A204.1 (cell line): ENCODE results near the gene SLC39A1.

Experiments
- FAIRE-seq: peaks from 2 replicates; lab custom pipeline; 2012; peaks lifted over from hg19 to GRCh38; lab: Jason Lieb, UNC

Gene SLC39A1

DNA sequence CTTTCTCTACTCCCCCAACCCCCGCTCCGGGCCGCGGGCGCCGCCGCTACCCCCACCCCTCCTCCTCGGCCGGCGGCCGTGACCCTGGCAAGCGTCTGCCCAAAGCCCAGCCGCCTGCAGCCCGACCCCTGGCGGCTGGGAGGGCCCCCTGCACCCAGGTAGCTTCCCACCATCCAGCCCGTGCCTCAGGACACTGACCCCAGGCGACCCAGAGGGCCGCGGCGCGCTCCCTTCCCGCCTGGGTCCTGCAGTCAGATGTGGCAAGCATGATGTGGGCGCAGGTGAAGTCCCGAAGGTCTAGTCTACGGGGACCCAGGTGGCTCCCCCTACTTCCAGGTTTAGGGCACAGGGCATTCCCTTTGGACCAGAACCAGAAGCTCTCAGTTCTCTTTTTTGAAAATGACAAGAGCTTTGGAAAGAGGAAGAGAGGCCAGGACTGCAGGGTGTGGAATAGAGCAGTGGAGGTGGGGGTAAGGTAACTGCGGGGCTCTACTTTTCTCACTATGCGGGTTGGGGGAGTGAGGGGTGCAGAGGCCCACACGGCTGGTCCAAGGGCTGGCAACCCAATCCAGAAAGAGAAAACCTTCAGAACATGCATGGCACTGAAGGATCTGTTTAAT, 16.6 kb downstream of the SLC39A1 start, which contains the start of gene DENND4B:
Gene DENND4B (minus strand): TSS at position 97 of the 620 bp plus-strand sequence. CDS start 2,344 bp downstream, outside the sequence.
- no peak for FAIRE-seq

DNA sequence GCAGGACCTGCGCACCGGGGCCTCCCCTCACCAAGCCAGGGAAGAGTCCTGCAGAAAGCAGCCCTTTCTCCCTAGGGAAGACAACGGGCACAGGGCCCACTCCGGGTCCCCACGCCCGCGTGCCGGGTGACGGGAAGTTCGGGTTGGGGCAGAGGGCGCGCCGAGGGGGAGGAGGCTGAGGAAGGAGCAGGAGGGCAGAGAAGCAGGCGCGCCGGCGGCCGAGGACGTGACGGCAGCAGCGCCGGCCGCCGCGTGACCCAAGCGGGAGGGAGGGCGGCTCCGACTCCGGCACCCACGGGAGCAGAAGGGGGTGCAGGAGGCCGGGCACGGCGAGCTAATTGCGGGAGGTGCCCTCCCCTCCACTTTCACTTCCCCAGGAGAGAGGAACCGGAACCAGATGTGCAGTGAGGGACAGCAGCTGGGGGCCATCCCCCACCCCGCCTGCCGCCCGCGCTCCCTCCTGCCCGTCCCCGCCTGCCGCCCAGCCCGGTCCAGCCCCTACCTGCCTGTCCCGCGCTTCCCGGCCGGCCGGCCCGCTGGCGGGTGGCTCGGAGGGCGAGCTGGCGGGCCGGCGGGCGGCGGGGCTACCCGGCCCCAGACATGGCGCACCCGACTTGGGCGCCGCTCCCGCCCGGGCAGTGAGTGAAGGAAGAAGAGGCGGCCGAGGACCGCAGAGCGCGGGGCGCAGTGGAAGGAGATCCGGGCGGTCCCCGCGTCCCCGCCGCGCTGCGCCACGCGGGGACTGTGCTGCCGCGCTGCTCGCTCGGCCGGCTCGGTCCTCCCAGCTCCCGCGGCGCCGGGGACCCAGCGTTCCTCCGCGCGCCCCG, 17.3 kb downstream of the SLC39A1 start:
- no peak for FAIRE-seq

DNA sequence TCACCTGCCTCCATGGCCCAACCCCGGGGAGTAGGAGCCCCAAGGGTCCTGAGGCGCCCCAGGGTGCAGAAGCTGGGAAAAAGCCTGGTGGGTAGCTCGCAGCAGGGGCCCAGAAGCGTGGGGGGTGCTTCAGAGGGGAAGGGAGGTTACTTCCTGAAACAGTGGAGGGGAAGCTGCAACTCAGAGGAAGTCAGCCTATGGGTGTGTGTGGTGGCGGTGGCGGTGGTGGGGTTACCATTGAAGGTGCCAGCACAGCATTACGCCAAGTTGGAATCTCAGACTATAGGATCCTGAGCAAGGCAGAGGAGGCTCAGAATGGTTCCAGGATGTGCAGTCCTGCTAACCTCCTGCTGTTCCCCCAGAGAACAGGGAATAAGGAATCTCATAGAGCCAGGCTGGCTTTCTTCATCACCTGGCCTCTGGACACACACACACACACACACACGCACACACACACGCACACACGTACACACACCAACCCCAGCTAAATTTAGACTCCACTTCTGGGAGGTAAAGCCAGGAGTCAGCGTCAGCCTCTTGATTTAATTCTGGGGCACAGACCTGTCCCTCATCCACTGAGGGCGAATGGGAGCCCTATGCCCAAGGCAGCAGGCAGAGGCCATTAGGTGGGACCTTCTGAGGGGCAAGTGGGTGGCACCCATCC, 18.1 kb downstream of the SLC39A1 start:
- FAIRE-seq, result no peak

DNA sequence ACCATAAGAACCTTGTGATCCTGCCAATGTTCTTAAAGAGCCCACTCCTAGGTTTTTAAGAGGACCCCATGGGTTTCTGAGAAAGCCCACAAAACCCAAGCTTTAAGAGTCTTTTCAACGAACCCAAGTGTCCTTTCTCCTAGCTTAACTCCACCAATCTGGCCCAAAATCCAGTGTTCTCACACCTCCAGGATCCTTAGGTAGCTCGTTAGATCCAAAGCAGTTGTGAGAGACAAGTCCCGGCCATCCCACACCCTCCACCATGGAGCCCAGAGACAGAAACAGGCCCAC, 18.6 kb downstream of the SLC39A1 start:
- no peak for FAIRE-seq

- no peak for FAIRE-seq
Measured at GRCh38 chr1:153944005-153944826, 19.1 kb downstream of the SLC39A1 start.

DNA sequence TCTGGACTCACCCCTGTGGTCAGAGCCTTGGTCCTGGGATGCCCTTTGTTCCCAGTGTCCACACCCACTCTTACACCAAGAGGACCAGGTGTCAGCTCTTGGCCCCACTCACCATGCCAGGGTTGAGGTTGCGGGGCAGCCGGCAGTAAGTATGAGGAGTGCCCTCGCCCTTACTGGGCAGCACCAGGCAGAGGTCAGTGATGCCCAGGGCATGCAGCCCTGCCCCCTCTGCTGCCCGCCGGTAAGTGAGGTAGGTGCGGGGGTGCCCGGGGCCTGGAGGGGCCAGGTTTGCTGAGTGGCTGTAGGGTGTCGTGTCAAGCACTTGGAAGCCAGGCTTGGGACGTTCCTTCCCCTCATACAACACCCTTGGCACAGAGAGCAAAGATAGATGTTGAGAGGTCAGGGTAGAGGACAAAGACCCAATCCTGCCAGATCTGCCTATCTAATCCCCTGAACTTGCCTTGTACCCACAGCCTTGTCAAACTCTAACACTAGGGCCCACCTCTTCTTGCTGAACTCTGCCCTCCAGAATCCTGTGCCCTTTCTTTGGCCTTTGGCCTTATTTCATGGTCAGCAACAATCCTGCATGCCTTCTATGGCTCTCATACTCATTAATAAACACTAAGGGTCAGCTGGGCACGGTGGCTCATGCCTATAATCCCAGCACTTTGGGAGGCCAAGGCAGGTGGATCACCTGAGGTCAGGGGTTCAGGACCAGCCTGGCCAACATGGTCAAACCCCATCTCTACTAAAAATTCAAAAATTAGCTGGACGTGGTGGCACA, 20.4 kb downstream of the SLC39A1 start:
- FAIRE-seq, result no peak

DNA sequence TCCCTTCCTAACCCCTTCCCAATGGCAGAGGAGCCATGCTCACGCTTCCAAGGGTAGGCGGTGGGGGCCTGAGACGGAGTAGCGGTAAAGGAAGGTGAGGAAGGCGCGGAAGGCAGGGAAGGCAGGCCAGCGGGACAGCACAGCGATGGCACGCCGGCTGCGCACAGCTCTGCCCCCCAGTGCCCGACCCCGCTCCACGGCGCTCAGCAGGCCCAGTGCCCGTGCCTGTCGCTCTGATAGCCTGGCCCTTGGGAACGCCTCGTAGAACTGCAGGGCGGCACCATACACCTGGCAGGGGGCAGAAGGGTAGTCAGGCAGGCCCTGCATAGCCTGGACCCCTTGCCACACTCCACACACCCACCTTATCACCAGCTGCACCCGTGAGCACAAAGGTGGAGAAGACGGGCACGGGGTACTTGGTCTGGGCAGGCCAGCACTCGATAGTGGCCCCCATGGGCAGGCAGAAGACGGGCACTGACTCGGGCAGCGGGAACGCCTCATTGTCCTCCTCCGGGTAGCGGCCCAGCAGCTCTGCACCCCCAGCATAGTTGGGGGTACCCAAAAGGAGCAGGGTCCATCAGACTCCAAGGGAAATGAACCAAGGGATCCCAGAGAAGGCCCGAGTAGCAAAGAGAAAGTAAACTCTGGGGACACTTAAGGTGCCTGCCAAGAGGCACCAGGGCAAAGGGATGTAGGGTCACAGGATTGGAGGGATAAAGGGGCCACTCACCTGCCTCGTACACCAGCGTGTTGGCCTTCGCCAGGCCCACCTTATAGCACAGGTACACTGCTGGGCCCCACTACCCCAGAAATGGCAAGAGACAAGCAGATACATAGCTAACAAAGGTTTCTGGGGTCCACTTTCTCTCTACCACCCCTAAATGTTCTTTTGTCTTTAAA, 21.3 kb downstream of the SLC39A1 start:
- FAIRE-seq, result no peak

GRCh38 chr1:153940756-153941155, 22.6 kb downstream of the SLC39A1 start:
- FAIRE-seq, result no peak

DNA sequence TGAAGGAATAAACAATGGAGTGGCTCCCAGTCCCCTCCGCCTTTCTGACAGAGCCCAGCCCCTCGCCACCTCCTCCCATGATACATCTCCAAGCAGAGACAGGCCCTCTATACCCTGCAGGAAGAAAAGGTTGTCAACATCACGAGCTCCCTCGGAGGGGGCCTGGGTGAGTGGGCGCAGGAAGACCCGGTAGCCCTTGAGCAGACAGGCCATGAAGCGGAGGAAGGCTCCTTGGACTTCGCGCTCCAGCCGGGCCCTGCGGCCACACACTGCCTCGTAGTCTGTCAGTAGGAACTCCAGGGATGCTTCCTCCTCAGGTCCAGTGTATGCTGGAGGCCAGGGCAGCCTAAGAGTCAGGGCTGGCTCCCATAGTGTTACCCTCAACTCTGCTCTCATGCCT, 23.9 kb downstream of the SLC39A1 start:
- no peak for FAIRE-seq

DNA sequence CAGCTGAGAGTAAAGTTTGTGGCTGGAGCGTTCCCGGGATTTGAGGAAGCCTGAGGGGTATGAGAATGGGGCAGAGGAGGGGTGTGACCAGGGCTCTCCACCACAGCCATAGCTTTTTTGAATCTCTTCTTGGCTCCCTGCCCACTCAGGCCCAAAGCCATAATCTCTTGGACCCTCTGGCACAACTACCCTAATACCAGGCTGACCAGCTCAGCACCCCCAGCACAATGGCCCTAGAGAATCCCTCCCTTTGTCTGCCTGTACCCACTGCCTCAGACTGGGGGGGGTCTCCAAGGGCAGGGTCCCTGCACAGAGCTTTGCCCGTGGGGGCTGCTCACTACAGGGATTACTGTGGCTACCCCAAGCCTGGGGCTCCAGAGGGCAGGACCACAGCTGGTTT, 24.3 kb downstream of the SLC39A1 start:
- no peak for FAIRE-seq

- FAIRE-seq, result no peak
Measured at GRCh38 chr1:153937331-153937730, 26.0 kb downstream of the SLC39A1 start.

GRCh38 chr1:153936011-153936802, 27.1 kb downstream of the SLC39A1 start:
- FAIRE-seq, result no peak

DNA sequence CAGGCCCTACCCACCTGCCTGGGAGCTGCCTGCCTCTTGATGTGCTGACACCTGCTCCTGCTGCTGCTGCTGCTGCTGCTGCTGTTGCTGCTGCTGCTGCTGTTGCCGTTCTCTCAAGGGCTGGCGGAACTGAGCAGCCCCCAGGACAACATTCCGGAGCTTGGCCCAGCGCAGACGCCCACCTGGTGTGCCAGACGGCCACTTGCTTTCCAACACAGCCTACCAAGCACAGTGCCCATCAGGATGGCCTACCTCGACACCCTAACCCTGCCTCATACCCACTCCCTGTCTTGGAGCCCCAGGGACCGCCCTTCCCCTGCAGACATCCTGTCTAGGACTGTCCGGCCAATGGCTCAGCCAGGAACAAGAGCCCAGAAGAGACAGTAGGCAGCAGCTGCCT, 28.6 kb downstream of the SLC39A1 start:
- FAIRE-seq, result no peak

- no peak for FAIRE-seq
Measured at GRCh38 chr1:153933955-153934354, 29.4 kb downstream of the SLC39A1 start.

GRCh38 chr1:153933430-153933829, 29.9 kb downstream of the SLC39A1 start:
- no peak for FAIRE-seq

- no peak for FAIRE-seq
Measured at GRCh38 chr1:153932156-153933131, 30.9 kb downstream of the SLC39A1 start.

- no peak for FAIRE-seq
Measured at GRCh38 chr1:153929981-153930948, 33.1 kb downstream of the SLC39A1 start.
